WTC11 (cell line): Measurements from ENCODE around the gene OTUB1.

ENCODE experiments used
- ZNF138 ChIP-seq: sonication (generic); formaldehyde crosslinking; conservative IDR thresholded peaks from 2 replicates; pipeline ENCODE4 v1.8.1; 2022; ENCODE audit warnings: mild to moderate bottlenecking, moderate library complexity, missing genetic modification reagents
- TF ChIP-seq, protein P1 (sequence below): sonication (generic); formaldehyde crosslinking; IDR thresholded peaks from 2 replicates; pipeline ENCODE4 v1.8.1; 2022; ENCODE audit warnings: missing genetic modification reagents, borderline replicate concordance
- TF ChIP-seq, protein P2 (sequence below): sonication (generic); formaldehyde crosslinking; IDR thresholded peaks from 2 replicates; pipeline ENCODE4 v1.8.1; 2023; ENCODE audit warnings: mild to moderate bottlenecking, missing genetic modification reagents

DNA sequence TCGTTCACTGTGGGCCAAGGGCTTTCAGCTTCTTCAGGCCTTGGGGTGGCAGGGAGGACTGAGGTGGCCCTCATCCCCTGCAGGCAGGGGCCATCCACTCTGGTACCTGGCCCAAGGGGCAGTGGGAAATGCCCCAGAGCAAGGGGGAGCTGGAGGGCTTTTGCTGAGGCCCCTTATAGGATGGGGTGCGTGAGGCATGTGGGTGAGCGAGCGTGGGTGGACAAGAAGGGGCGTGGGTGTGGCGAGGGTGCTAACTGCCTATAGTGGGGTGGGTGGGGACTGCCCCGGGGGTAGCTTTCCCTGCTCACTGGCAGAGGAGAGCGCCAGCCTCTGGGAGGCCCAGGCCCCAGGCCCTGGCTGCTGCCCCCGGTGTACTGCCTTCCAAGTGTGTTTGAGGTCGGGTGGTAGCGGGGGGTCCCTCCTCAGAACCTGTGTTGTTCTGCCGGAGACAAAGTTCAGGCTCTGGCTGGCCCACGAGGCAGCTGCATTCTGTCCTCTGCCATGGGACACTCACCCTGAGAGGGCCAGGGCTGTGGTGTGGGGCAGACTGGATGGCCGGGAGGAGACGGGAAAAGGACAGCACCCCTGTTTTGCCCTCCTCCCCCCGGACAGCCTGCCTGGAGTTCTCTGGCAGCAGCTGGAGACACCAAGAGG is 52.9 kb downstream of the OTUB1 start:
- no peak for TF ChIP-seq ZNF138 (CRISPR knock-in tag)
- TF ChIP-seq, protein P1, sequence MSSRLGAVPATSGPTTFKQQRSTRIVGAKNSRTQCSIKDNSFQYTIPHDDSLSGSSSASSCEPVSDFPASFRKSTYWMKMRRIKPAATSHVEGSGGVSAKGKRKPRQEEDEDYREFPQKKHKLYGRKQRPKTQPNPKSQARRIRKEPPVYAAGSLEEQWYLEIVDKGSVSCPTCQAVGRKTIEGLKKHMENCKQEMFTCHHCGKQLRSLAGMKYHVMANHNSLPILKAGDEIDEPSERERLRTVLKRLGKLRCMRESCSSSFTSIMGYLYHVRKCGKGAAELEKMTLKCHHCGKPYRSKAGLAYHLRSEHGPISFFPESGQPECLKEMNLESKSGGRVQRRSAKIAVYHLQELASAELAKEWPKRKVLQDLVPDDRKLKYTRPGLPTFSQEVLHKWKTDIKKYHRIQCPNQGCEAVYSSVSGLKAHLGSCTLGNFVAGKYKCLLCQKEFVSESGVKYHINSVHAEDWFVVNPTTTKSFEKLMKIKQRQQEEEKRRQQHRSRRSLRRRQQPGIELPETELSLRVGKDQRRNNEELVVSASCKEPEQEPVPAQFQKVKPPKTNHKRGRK = no peak
- TF ChIP-seq, protein P2, sequence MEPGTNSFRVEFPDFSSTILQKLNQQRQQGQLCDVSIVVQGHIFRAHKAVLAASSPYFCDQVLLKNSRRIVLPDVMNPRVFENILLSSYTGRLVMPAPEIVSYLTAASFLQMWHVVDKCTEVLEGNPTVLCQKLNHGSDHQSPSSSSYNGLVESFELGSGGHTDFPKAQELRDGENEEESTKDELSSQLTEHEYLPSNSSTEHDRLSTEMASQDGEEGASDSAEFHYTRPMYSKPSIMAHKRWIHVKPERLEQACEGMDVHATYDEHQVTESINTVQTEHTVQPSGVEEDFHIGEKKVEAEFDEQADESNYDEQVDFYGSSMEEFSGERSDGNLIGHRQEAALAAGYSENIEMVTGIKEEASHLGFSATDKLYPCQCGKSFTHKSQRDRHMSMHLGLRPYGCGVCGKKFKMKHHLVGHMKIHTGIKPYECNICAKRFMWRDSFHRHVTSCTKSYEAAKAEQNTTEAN = no peak
